Adrenal gland (tissue), 5 donors: ENCODE data around the gene KCNAB2.

Experiments used
- POLR2A ChIP-seq, 2 donors: fragments of 450-650 bp; IDR thresholded peaks; one replicate each; pipeline ENCODE4 v1.6.1; 2017; ENCODE audit warnings: antibody characterized with exemption in 2 of 2, mild to moderate bottlenecking in 2 of 2, moderate library complexity in 1 of 2
- TF ChIP-seq, protein P1 (sequence below), 6 experiments: fragments of 450-650 bp in 4 of 6; fragments of 200-600 bp in 2 of 6; sonication (generic) in 1 of 6; IDR thresholded peaks; 1 replicate in 5 of 6; 2 replicates in 1 of 6; pipeline versions ENCODE4 v1.5.1 to v1.8.0; 2016 to 2021; ENCODE audit warnings: antibody characterized with exemption in 6 of 6, mild to moderate bottlenecking in 2 of 6, moderate library complexity in 1 of 6
- donor health status: DM: no; HTN: no; CAD: no.

DNA sequence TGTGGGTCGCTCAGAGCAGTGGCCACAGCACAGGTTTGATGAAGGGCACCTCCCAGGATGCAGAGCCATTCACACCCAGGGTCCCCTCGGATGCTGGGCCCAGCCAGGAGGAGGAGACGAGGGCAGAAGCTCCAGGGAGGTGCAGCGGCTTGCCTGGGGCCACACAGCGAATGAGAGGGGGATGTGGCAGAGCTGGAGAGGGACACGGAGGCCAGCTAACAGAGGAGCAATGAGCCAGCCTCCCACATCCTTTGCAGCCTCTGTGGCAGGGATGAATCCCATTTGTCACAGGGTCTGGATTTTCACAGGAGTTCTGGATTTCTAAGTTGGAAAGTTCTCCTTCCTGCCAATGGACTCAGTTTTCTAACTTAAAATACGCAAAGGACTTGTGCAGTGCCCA is 98.5 kb downstream of the KCNAB2 start:
- TF ChIP-seq, protein P1, sequence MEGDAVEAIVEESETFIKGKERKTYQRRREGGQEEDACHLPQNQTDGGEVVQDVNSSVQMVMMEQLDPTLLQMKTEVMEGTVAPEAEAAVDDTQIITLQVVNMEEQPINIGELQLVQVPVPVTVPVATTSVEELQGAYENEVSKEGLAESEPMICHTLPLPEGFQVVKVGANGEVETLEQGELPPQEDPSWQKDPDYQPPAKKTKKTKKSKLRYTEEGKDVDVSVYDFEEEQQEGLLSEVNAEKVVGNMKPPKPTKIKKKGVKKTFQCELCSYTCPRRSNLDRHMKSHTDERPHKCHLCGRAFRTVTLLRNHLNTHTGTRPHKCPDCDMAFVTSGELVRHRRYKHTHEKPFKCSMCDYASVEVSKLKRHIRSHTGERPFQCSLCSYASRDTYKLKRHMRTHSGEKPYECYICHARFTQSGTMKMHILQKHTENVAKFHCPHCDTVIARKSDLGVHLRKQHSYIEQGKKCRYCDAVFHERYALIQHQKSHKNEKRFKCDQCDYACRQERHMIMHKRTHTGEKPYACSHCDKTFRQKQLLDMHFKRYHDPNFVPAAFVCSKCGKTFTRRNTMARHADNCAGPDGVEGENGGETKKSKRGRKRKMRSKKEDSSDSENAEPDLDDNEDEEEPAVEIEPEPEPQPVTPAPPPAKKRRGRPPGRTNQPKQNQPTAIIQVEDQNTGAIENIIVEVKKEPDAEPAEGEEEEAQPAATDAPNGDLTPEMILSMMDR (IDR thresholded peaks at IDR 0.05): no peak
- no peak for TF ChIP-seq POLR2A (IDR thresholded peaks at IDR 0.05)
